Lung (tissue), 12 donors: Measurements from ENCODE around the gene SLC25A2. TPM values are rescaled to one million over a fixed set of nuclear protein-coding genes. Genes with fewer than 3 reads are reported as not detected.
"Not testable (repeated sequence)": the region's sequence is repeated elsewhere in the genome, so short reads cannot be mapped to it uniquely, and the experiment has no call there.

Experiments
- ATAC-seq: fragments of 200-7000 bp; cut with Tn5 transposase; one replicate; pipeline ENCODE4 v1.9.1; 2020; ENCODE audit warnings: moderate number of reproducible peaks; ENCODE audit not compliant: insufficient read depth, low FRiP score
- DNase-seq, 3 donors: peaks; one replicate each; pipeline ENCODE4 v3.0.0-alpha.2; 2013 to 2017
- H3K27ac ChIP-seq, 2 donors: one replicate each; pipeline ENCODE4 v1.5.1; 2013; ENCODE audit warnings: mild to moderate bottlenecking in 2 of 2, moderate library complexity in 2 of 2, control low read depth in 1 of 2, inconsistent platforms in 1 of 2, low read depth in 1 of 2, low read length in 1 of 2
- H3K27me3 ChIP-seq, 3 donors: one replicate each; pipeline ENCODE4 v1.5.1; 2013; ENCODE audit warnings: low read length in 2 of 3; ENCODE audit not compliant: control insufficient read depth in 3 of 3, insufficient read depth in 3 of 3
- H3K36me3 ChIP-seq, 4 donors: one replicate each; pipeline ENCODE4 v1.5.1; 2013; ENCODE audit warnings: low read length in 4 of 4, mild to moderate bottlenecking in 1 of 4, moderate library complexity in 1 of 4; ENCODE audit not compliant: control insufficient read depth in 4 of 4, insufficient read depth in 4 of 4
- H3K4me1 ChIP-seq, 5 donors: one replicate each; pipeline ENCODE4 v1.5.1; 2013; ENCODE audit warnings: low read length in 5 of 5, mild to moderate bottlenecking in 2 of 5, moderate library complexity in 1 of 5; ENCODE audit not compliant: control insufficient read depth in 5 of 5, insufficient read depth in 5 of 5
- H3K4me3 ChIP-seq: one replicate; pipeline ENCODE4 v1.5.1; 2013; ENCODE audit warnings: mild to moderate bottlenecking, control low read depth, moderate library complexity
- H3K9ac ChIP-seq, 2 donors: one replicate each; pipeline ENCODE4 v1.5.1; 2013; ENCODE audit warnings: low read length in 2 of 2, control low read depth in 1 of 2; ENCODE audit not compliant: insufficient read depth in 1 of 2
- H3K9me3 ChIP-seq, 4 donors: one replicate each; pipeline ENCODE4 v1.5.1; 2013; ENCODE audit warnings: low read length in 3 of 4, mild to moderate bottlenecking in 1 of 4, moderate library complexity in 1 of 4; ENCODE audit not compliant: control insufficient read depth in 4 of 4, insufficient read depth in 3 of 4
- CTCF ChIP-seq: IDR thresholded peaks from 2 replicates; pipeline ENCODE4 v1.5.1; 2012; ENCODE audit warnings: mild to moderate bottlenecking; ENCODE audit errors: control extremely low read depth, extremely low read depth
- WGBS, 2 donors: extraction: QIAGEN DNeasy Blood & Tissue Kit; methylation state at CpG; one replicate each; pipeline ENCODE4 v1.1.7; 2013; 5-methylcytosine and 5-hydroxymethylcytosine counted together
- polyA plus RNA-seq, 2 donors: library from polyadenylated mRNA; stranded (reverse); fragments of 200-250 nt; gene quantifications; one replicate each; pipeline ENCODE4 v1.2.1, GENCODE V29; 2013
- total RNA-seq, 2 donors: library from RNA; depleted of rRNA in 1 of 2; stranded (reverse); fragments of >200 nt in 1 of 2; gene quantifications; one replicate each; pipeline ENCODE4 v1.2.1, GENCODE V29; 2014 to 2021
- donor health status: control.
- donor health status: control.
- donor health status: Bipolar disorder and iron deficiency.
- donor health status: healthy.
- donor health status: DM: yes; HTN: yes; CAD: no.

SLC25A2 gene
- total and polyA plus RNA-seq, 4 donors: 0.05 to 0.83 (median 0.19) TPM

- TF ChIP-seq CTCF: no peak
- WGBS, 2 donors: 97 to 98% methylated on average over 6 of the region's 6 CpGs
- Histone ChIP-seq H3K4me1 (peaks cover 0 to 9% (median 0%) of the 10 kb centered on the region in 5 donors), H3K36me3 (peaks cover 0 to 37% (median 21%) of the 10 kb centered on the region in 4 donors), H3K9me3 (peaks cover 24 to 39% (median 32%) of the 10 kb centered on the region in 4 donors), H3K4me3 (no peak overlapping the region), H3K27me3 (no peaks in the 10 kb centered on the region), H3K27ac (peak overlapping the region in 1 of 2 donors; percentile 96), H3K9ac (no peak overlapping the region)
- ATAC-seq: no peak
- no peak for DNase-seq
Observed at GRCh38 chr5:141319202-141319601, 15.4 kb upstream of the SLC25A2 start.

- not testable (repeated sequence) for ATAC-seq
Observed at GRCh38 chr5:141316963-141317362, 13.1 kb upstream of the SLC25A2 start.

GRCh38 chr5:141313711-141314110, 9.9 kb upstream of the SLC25A2 start:
- H3K4me3 ChIP-seq: no peak overlapping the region

More at GRCh38 chr5:141316963-141317362, 13.1 kb upstream of the SLC25A2 start:
- H3K4me1 ChIP-seq, H3K27me3 ChIP-seq, H3K9ac ChIP-seq, DNase-seq, H3K27ac ChIP-seq, H3K4me3 ChIP-seq: not testable (repeated sequence)
- WGBS, 2 donors: 94% methylated on average over 4 of the region's 4 CpGs
- peaks cover 29 to 48% (median 35%) of the 10 kb centered on the region in 4 donors for H3K9me3 ChIP-seq
- peaks cover 0 to 39% (median 22%) of the 10 kb centered on the region in 4 donors for H3K36me3 ChIP-seq

GRCh38 chr5:141306630-141307029, 2.8 kb upstream of the SLC25A2 start:
- Histone ChIP-seq H3K9me3 (peaks cover 4 to 52% (median 28%) of the 10 kb centered on the region in 4 donors), H3K36me3 (peaks cover 0 to 13% (median 0%) of the 10 kb centered on the region in 4 donors), H3K27ac (no peak overlapping the region), H3K4me3 (no peak overlapping the region), H3K9ac (no peak overlapping the region), H3K4me1 (no peaks in the 10 kb centered on the region), H3K27me3 (no peaks in the 10 kb centered on the region)
- DNase-seq: no peak
- no peak for ATAC-seq
- 100% methylated on average over 1 of the region's 1 CpG for WGBS, 2 donors
- TF ChIP-seq CTCF: no peak

More at GRCh38 chr5:141313711-141314110, 9.9 kb upstream of the SLC25A2 start:
- H3K9me3 ChIP-seq: peaks cover 23 to 51% (median 32%) of the 10 kb centered on the region in 4 donors
- no peak for TF ChIP-seq CTCF
- peaks cover 0 to 29% (median 13%) of the 10 kb centered on the region in 4 donors for H3K36me3 ChIP-seq
- ATAC-seq (no peak), DNase-seq (no peak)
- no peaks in the 10 kb centered on the region for H3K4me1 ChIP-seq
- H3K27me3 ChIP-seq: no peaks in the 10 kb centered on the region
- H3K27ac ChIP-seq: no peak overlapping the region
- no peak overlapping the region for H3K9ac ChIP-seq
